HG03097 (cell line): Measurements from ENCODE around the gene MUC5AC.
"Not testable (repeated sequence)": the region's sequence is repeated elsewhere in the genome, so short reads cannot be mapped to it uniquely, and the experiment has no call there.

ENCODE experiments used
- ATAC-seq: cut with Tn5 transposase; IDR thresholded peaks from one replicate; pipeline ENCODE4 v1.9.1; 2021; ENCODE audit not compliant: unreplicated experiment, low FRiP score

Gene MUC5AC

DNA sequence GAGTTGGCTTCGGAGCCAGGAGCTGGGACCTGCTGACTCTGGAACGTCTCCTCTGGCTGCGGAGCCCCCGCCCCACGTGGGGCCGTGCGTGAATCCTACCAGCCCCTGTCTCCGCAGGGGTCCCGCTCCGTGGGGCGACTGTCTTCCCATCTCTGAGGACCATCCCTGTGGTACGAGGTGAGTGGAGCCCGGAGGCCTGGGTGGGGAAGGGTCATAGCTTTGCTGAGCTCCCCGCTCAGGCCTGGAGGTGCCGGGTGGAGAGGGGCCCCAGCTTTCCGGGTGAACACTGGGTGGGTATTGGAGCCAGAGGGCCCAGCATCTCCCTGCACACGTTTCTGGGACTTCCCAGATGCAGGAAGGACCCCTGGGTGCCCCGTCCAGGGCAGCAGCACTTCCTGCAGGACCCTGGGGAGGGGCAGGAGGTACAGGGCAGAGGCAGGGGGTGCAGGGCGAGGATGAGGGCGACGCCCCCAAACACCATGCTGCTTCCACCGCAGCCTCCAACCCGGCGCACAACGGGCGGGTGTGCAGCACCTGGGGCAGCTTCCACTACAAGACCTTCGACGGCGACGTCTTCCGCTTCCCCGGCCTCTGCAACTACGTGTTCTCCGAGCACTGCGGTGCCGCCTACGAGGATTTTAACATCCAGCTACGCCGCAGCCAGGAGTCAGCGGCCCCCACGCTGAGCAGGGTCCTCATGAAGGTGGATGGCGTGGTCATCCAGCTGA, 3.8 kb downstream of the MUC5AC start:
- ATAC-seq: no peak

DNA sequence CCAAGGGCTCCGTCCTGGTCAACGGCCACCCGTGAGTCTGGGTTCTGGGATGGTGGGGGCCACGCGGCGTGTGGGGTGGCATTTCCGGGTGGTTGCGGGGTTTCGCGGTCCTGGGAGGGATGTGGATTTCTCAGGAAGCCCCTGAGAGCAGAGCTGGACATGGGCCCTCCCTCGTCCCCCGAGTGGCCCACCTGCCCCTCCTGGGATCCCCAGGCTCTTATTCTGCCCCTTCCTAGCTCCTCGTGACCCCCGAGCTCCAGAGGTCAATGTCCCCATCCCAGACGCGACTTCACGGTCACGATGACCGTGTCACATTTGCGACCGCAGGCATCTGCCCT, 4.4 kb downstream of the MUC5AC start:
- ATAC-seq: no peak

DNA sequence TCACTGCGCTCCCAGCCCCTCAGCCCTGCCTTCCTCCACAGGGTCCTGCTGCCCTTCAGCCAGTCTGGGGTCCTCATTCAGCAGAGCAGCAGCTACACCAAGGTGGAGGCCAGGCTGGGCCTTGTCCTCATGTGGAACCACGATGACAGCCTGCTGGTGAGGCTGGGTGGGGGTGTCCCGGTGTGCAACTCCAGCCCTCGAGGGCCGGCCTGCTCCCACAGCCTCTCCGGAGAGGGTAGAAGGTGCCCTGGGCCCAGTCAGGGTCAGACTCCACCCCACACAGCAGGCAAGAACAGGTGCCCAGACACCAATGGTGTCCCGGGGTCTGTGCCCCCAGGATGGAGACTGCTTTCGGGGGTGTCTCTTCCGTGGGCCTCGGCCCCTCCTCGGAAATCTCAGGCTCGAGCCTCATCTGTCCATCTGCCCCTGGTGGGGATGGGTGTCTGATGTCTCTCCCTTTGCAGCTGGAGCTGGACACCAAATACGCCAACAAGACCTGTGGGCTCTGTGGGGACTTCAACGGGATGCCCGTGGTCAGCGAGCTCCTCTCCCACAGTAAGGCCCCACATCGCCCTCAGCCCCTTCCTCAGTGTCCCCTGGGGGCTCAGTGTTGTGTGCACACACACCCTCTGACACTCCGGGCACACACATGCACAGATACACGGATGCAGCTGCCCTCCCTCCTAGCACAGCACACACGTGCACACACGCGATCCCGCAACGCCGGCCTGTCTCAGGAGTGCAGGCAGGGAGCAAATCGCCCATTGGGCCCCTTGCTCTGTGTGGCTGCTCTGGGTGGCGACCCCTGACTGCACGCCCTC, 4.9 kb downstream of the MUC5AC start:
- ATAC-seq: no peak

DNA sequence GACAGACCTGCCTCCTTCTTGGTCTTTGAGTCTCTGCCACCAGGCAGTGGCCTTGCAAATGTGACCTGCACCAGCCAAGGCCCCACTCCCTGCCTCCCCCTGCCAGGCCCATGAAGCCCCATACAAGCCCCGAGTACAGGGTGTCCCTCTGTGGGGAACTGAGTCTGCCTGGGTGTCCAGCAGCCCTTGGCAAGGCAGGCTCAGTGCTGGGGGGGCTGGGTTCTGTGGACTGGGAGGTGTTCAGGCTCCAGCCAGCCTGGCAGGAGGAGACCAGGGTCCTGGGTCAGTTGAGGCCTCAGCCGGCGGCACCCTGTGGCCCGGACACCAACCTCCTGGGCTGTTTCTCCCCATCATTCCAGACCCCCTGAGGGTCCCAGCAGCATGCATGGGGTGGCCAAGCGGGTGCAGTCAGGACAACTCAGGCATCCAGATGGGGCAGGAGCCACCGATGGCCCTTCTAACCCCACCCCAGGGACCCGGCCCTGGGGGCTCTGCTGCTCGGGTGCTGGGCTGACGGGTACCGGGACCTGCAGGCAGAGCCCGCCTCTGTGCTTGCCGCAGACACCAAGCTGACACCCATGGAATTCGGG, 5.7 kb downstream of the MUC5AC start:
- no peak for ATAC-seq

DNA sequence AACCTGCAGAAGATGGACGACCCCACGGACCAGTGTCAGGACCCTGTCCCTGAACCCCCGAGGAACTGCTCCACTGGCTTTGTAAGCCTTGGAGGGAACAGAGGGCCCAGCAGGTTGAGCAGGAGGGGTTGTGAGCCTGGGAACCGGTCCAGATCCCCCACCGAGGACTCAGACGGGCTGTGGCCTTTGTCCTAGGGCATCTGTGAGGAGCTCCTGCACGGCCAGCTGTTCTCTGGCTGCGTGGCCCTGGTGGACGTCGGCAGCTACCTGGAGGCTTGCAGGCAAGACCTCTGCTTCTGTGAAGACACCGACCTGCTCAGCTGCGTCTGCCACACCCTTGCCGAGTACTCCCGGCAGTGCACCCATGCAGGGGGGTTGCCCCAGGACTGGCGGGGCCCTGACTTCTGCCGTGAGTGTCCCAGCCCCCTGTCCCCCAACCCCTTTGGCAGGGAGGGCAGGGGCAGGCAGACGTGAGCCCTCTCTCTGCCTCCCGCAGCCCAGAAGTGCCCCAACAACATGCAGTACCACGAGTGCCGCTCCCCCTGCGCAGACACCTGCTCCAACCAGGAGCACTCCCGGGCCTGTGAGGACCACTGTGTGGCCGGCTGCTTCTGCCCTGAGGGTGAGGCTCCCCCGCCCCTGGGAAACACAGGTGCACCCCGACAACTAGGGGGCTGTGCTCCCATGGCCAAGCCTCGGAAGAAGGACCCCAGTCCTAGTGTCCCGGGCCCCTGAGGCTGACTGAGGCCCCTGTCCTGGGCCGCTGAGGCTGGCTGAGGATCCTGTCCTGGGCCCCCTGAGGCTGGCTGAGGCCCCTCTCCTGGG, 6.4 kb downstream of the MUC5AC start:
- no peak for ATAC-seq

DNA sequence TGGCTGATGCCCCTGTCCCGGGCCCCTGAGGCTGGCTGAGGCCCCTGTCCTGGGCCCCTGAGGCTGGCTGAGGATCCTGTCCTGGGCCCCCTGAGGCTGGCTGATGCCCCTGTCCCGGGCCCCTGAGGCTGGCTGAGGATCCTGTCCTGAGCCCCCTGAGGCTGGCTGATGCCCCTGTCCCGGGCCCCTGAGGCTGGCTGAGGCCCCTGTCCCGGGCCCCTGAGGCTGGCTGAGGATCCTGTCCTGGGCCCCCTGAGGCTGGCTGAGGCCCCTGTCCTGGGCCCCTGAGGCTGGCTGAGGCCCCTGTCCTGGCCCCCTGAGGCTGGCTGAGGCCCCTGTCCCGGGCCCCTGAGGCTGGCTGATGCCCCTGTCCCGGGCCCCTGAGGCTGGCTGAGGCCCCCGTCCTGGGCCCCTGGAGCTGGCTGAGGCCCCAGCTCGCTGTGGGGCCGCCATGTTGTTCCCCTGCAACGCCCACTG, 7.1 kb downstream of the MUC5AC start:
- ATAC-seq: not testable (repeated sequence)

DNA sequence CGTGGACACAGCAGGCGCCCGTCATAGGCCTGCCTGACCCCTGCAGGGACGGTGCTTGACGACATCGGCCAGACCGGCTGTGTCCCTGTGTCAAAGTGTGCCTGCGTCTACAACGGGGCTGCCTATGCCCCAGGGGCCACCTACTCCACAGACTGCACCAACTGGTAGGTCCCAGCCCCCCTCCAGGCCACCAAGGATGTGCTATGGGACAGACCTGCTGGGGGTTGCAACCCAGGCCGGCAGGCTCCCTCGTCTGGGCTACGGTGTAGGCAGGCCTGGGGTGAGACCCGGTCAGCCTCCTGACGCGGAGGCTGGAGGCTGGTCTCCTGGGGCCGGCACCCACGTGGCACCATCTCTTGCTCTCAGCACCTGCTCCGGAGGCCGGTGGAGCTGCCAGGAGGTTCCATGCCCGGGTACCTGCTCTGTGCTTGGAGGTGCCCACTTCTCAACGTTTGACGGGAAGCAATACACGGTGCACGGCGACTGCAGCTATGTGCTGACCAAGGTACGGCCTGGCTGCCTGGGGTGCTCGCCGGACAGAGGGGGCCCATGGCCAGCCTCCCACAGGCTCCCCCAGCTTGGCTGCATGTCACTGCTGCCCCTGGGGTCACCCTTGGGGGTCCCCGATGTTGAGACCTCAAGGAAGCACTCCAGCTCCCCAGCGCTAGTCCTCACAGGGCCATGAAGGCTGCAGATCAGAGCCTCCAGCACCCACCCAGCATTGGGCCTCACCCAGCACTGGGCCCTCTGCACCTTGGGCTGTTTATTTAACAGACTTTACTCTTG, 7.7 kb downstream of the MUC5AC start:
- no peak for ATAC-seq

DNA sequence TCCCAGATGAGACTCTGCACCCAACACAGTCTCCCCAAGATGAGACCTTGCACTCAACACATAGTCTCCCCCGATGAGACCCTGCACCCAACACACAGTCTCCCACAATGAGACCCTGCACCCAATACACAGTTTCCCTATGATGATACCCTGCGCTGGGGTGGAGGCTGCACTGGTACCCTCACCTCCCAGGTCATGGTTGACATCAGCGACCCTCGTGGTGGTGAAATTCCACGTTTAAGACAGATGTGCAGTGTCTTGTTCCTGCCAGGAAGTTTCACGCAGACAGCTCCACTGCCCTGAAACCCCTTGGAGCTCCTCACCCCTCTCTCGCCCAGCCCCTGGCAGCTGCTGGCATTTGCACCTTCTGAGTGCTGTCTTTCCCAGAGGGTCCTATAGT, 9.5 kb downstream of the MUC5AC start:
- no peak for ATAC-seq

DNA sequence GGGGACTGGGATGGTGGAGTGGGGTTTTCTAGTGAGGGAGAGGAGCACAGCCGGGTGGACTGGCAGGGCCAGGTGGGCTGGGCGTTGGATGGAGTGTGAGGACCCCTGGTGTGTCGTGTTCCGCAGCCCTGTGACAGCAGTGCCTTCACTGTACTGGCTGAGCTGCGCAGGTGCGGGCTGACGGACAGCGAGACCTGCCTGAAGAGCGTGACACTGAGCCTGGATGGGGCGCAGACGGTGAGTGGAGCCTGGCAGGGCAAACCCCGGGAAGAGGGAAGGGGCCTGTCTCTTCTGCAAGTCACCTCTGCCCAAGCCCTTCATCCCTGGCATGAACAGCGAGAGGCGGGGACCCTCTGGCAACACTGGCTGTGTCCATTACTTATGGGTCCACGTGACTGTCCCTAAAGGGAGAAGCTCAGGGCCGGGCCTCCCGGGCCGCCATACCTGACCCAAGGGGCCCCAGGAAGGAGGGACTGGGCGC, 10.0 kb downstream of the MUC5AC start:
- no peak for ATAC-seq

DNA sequence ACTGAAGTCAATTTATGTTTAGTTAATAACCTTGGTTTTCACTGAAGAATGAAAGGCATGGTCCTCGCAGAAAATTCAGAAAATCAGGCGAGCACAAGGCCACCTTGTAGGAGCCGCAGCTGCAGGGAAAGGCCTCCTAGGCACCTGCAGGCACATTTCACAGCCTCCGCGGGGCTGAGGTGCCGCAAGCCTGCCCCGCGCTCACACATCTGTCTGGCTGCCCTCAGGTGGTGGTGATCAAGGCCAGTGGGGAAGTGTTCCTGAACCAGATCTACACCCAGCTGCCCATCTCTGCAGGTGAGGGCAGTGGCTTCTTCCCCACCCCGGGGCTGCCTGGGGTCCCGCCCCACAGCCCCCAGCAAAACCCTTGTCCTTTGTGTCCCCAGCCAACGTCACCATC, 10.5 kb downstream of the MUC5AC start:
- ATAC-seq: no peak

DNA sequence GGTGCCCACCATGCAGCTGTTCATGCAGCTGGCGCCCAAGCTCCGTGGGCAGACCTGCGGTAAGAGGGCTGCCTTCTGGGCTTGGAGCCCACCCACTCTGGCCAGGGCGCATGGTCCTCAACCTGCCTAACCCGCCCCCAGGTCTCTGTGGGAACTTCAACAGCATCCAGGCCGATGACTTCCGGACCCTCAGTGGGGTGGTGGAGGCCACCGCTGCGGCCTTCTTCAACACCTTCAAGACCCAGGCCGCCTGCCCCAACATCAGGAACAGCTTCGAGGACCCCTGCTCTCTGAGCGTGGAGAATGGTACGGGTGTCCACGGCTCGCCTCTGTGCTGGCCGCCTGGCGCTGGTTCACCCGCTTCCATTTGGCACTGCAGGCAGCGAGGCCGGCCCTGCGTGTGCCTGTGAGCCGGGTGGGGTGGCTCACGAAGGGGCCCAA, 11.0 kb downstream of the MUC5AC start:
- no peak for ATAC-seq

DNA sequence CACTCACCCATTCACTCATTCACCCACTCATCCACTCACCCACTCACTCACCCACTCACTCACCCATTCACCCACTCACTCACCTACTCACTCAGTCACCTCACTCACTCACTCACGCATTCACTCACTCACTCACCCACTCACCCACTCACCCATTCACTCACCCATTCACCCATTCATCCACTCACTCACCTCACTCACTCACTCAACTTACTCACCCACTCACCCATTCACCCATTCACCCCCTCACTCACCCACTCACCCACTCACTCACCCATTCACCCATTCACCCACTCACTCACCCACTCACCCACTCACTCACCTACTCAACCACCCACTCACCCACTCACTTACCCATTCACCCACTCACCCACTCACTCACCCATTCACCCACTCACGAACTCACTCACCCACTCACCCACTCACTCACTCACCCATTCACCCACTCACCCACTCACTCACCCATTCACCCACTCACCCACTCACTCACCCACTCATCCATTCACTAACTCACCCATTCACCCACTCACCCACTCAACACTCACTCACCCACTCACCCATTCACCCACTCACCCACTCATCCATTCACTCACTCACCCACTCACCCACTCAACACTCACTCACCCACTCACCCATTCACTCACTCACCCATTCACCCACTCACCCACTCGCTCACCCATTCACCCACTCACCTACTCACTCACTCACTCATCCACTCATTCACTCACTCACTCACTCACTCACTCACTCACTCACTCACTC, 13.7 kb downstream of the MUC5AC start:
- ATAC-seq: no peak

DNA sequence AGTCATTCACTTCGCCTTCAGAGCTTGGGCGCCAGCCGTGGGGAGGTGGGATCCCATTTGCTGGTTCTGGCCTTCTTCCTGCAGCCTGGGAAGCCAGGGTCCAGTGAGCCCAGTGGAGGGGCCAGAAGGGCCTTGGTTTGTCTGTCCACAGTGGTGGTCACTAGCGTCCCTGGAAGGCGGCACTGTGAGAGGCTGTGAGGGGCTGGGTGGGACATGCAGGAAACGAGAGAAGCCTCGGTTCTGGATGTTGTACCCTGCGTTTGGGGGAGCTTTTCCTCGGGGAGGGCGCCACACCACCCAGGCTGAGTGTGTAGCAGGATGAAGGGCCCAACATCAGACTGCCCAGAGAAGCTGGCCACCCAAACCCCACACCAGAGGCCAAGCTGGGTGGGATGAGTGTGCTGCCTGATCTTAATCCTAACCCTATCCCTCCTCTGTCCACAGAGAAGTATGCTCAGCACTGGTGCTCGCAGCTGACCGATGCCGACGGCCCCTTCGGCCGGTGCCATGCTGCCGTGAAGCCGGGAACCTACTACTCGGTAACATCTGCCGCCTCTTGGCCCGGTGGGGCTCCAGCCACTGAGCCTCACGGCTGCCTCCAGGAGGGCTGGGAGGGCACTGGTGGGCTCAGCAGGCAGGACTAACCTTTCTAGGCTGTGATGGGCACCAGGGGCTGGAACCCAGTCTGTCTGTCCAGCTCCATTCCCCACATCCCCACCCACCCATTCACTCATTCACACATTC, 14.4 kb downstream of the MUC5AC start:
- no peak for ATAC-seq

DNA sequence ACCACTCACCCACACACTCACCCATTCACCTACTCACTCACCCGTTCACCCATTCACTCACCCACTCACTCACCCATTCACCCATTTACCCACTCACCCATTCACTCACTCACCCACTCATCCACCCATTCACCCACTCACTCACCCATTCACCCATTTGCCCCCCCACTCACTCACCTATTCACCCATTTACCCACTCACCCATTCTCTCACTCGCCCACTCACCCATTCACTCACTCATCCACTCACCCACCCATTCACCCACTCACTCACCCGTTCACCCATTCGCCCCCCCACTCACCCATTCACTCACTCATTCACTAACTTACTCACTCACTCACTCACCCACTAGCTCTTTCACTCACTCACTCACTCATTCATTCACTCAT, 15.0 kb downstream of the MUC5AC start:
- no peak for ATAC-seq

DNA sequence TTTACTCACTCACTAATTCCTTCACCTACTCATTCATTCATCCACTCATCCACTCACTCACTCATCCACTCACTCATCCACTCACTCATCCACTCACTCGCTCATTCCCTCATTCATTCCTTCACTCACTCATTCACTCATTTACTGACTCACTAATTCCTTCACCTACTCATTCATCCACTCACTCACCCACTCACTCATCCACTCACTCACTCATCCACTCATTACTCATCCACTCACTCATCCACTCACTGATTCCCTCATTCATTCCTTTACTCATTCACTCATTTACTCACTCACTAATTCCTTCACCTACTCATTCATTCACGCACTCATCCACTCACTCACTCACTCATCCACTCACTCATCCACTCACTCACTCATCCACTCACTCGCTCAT, 15.6 kb downstream of the MUC5AC start:
- not testable (repeated sequence) for ATAC-seq

DNA sequence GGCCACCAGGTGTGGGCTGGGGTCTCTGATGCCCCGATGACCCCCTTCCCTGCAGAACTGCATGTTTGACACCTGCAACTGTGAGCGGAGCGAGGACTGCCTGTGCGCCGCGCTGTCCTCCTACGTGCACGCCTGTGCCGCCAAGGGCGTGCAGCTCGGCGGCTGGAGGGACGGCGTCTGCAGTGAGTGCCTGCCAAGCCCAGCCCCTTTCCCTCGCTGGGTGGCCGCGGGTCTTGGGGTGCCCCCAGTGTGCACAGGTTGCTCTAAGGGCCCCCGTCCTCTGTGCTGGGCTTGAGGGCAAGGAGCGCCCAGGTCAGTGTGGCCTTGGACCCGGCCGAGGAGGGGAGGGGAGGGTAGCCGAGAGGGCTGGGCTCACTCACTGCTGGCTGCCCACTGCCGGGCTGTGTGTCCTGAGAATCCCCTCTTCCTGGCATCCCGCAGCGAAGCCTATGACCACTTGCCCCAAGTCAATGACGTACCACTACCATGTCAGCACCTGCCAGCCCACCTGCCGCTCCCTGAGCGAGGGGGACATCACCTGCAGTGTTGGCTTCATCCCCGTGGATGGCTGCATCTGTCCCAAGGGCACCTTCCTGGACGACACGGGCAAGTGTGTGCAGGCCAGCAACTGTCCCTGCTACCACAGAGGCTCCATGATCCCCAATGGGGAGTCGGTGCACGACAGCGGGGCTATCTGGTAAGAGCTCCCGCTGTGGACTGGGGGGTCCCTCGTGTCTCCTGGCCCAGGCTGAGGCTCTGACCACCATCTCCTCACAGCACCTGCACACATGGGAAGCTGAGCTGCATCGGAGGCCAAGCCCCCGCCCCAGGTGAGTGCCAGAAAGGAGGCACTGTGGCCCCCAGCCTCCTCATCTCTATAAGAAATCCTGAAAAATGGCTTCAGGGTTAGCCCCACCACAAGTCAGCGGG, 17.0 kb downstream of the MUC5AC start:
- ATAC-seq: no peak

DNA sequence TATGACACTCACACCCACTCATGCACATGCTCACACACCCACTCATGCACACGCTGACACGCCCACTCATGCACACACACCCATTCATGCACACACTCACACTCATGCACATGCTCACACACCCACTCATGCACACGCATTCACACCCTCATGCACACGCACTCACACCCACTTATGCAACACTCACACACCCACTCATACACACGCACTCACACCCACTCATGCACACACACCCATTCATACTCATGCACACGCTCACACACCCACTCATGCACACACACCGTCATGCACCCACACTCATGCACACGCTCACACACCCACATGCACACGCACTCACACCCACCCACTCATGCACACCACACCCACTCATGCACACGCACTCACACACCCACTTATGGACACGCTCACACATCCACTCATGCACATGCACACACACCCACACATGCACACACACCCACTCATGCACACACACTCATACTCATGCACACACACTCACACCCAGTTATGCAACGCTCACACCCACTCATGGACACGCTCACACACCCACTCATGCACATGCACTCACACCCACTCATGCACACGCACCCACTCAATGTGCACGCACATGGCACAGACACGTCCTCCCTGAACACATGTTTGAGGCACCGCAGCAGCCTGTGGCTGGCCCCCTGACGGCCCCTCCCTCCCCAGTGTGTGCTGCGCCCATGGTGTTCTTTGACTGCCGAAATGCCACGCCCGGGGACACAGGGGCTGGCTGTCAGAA, 17.9 kb downstream of the MUC5AC start:
- no peak for ATAC-seq
